ENCODE measurements around the gene TEX35. TPM values are rescaled to one million over a fixed set of nuclear protein-coding genes. Genes with fewer than 3 reads are reported as not detected.

Gene TEX35
- polyA plus RNA-seq, 2 donors = 0.11 to 0.39 TPM

DNA sequence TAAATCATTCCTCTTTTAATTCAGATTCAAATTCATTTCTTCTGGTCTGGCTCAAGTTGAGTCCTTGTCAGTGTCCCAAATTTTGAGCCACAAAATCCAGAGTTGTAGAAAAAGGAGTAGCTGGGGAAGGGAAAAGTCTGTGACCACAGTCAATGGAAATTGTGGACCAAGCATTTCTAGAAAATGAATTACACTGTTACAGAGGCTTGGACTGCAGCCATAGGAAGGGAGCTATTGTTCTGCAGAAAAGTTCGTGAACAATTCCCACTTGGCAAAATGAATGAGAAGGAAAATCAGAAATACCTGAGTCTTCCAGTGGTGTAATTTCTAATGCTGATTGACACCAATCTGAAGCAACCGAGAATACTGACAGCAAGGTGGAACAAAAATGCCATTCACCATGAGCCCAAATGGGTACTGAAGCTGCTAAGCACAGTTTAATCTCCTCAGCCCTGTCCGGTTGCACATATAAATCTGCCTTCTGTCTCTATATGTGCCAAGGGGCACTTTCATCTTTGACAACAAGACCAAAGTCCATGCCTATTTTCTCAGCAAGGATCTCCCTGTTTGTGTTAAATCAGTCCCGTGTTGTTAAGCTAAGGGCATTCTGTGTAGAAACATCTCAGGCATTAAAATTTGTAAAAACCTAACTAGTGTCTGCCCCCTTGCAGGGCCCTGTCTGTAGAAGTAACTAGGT lies 51.3 kb downstream of the TEX35 start:
- WGBS, 2 donors = 49 to 54% methylated on average over 4 of the region's 4 CpGs
- Histone ChIP-seq H3K27me3 (ENCODE audit: control insufficient read depth in 1 of 2, insufficient read depth in 2 of 2, low read length in 2 of 2) (no peaks in the 10 kb centered on the region), H3K36me3 (ENCODE audit: control insufficient read depth in 2 of 2, insufficient read depth in 2 of 2, low read length in 1 of 2) (no peaks in the 10 kb centered on the region), H3K9me3 (ENCODE audit: control insufficient read depth in 2 of 2, insufficient read depth in 1 of 2, low read depth in 1 of 2, low read length in 1 of 2) (no peaks in the 10 kb centered on the region), H3K4me1 (ENCODE audit: control insufficient read depth in 2 of 2, insufficient read depth in 2 of 2, low read length in 1 of 2) (peaks cover 0 to 2% of the 10 kb centered on the region in 2 donors), H3K27ac (ENCODE audit: low read depth in 2 of 2, low read length in 1 of 2) (no peak overlapping the region), H3K4me3 (ENCODE audit: low read depth in 1 of 2, low read length in 2 of 2) (no peak overlapping the region)

DNA sequence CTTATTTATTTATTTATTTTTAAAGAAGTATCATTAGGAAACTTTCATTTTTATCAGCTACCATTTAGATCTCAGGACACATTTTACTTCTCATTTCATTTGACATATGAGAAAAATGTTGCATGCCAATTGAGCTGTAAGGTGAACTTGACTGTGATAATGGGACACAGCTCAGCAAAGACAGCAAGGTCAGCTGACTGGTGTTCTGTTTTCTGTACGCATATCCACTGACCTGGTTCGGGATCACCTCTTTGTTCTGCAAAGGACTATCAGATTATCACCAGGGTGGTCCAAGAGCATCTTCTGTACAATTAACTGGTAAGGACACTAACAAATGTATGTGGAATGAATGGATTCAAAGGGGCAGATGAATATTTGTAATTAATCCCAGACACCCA lies 51.9 kb downstream of the TEX35 start:
- peaks cover 0 to 2% of the 10 kb centered on the region in 2 donors for H3K4me1 ChIP-seq (ENCODE audit: control insufficient read depth in 2 of 2, insufficient read depth in 2 of 2, low read length in 1 of 2)
- no peak overlapping the region for H3K27ac ChIP-seq (ENCODE audit: low read depth in 2 of 2, low read length in 1 of 2)
- no peaks in the 10 kb centered on the region for H3K36me3 ChIP-seq (ENCODE audit: control insufficient read depth in 2 of 2, insufficient read depth in 2 of 2, low read length in 1 of 2)
- H3K4me3 ChIP-seq (ENCODE audit: low read depth in 1 of 2, low read length in 2 of 2) = no peak overlapping the region
- 72 to 80% methylated on average over 2 of the region's 2 CpGs for WGBS, 2 donors
- H3K9me3 ChIP-seq (ENCODE audit: control insufficient read depth in 2 of 2, insufficient read depth in 1 of 2, low read depth in 1 of 2, low read length in 1 of 2) = no peaks in the 10 kb centered on the region
- H3K27me3 ChIP-seq (ENCODE audit: control insufficient read depth in 1 of 2, insufficient read depth in 2 of 2, low read length in 2 of 2) = no peaks in the 10 kb centered on the region

- no peak overlapping the region for H3K27ac ChIP-seq (ENCODE audit: low read depth in 2 of 2, low read length in 1 of 2)
- H3K4me1 ChIP-seq (ENCODE audit: control insufficient read depth in 2 of 2, insufficient read depth in 2 of 2, low read length in 1 of 2) = peaks cover 0 to 2% of the 10 kb centered on the region in 2 donors
- H3K36me3 ChIP-seq (ENCODE audit: control insufficient read depth in 2 of 2, insufficient read depth in 2 of 2, low read length in 1 of 2) = no peaks in the 10 kb centered on the region
- no peak overlapping the region for H3K4me3 ChIP-seq (ENCODE audit: low read depth in 1 of 2, low read length in 2 of 2)
- WGBS, 2 donors = 91 to 96% methylated on average over 3 of the region's 3 CpGs
- no peaks in the 10 kb centered on the region for H3K27me3 ChIP-seq (ENCODE audit: control insufficient read depth in 1 of 2, insufficient read depth in 2 of 2, low read length in 2 of 2)
- no peaks in the 10 kb centered on the region for H3K9me3 ChIP-seq (ENCODE audit: control insufficient read depth in 2 of 2, insufficient read depth in 1 of 2, low read depth in 1 of 2, low read length in 1 of 2)
Measured at GRCh38 chr1:178565586-178565985, 52.7 kb downstream of the TEX35 start.

DNA sequence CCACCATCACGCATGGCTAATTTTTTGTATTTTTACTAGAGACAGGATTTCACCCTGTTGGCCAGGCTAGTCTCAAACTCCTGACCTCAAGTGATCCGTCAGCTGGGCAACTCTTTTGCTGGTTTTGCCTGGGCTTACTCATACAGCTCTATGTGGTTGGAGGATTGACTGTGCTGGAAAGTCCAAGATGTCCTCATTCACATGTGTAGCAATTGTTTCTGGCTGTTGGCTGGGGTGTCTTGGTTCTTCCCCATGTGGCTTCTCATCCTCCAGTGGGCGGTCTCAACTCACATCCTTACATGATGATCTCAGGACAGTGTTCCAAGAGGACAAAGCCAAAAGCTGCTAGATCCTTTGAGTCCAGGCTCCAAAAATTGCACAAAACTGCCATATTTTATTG lies 53.3 kb downstream of the TEX35 start:
- no peaks in the 10 kb centered on the region for H3K27me3 ChIP-seq (ENCODE audit: control insufficient read depth in 1 of 2, insufficient read depth in 2 of 2, low read length in 2 of 2)
- 87 to 92% methylated on average over 3 of the region's 3 CpGs for WGBS, 2 donors

DNA sequence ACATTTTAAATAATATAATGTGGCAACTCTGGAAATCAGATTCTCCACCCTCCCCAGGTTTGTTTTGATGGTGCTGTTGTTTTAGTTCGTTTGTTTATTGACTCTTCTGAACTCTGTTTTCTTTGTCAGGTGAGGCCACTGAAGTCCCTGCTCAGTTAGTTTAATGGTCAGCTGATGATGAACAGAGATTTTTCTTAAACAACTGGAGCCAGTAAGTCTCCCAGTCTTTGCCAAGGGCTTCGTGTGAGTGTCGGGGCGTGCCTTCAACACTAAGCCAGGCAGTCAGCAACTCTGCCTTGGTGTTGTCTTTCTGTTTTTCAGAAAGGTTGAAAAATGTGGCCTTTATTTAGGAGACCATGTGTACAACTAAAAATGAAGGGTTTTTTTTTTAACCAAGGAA lies 58.9 kb downstream of the TEX35 start:
- H3K4me3 ChIP-seq (ENCODE audit: low read depth in 1 of 2, low read length in 2 of 2) = no peak overlapping the region
- no peaks in the 10 kb centered on the region for H3K27me3 ChIP-seq (ENCODE audit: control insufficient read depth in 1 of 2, insufficient read depth in 2 of 2, low read length in 2 of 2)
- 68 to 71% methylated on average over 4 of the region's 4 CpGs for WGBS, 2 donors
- H3K27ac ChIP-seq (ENCODE audit: low read depth in 2 of 2, low read length in 1 of 2) = no peak overlapping the region
- H3K9me3 ChIP-seq (ENCODE audit: control insufficient read depth in 2 of 2, insufficient read depth in 1 of 2, low read depth in 1 of 2, low read length in 1 of 2) = no peaks in the 10 kb centered on the region
- H3K4me1 ChIP-seq (ENCODE audit: control insufficient read depth in 2 of 2, insufficient read depth in 2 of 2, low read length in 1 of 2) = no peaks in the 10 kb centered on the region
- H3K36me3 ChIP-seq (ENCODE audit: control insufficient read depth in 2 of 2, insufficient read depth in 2 of 2, low read length in 1 of 2) = no peaks in the 10 kb centered on the region

More for the DNA sequence above, 53.3 kb downstream of the TEX35 start:
- no peak overlapping the region for H3K4me3 ChIP-seq (ENCODE audit: low read depth in 1 of 2, low read length in 2 of 2)
- H3K36me3 ChIP-seq (ENCODE audit: control insufficient read depth in 2 of 2, insufficient read depth in 2 of 2, low read length in 1 of 2) = no peaks in the 10 kb centered on the region
- H3K4me1 ChIP-seq (ENCODE audit: control insufficient read depth in 2 of 2, insufficient read depth in 2 of 2, low read length in 1 of 2) = peaks cover 0 to under 1% of the 10 kb centered on the region in 2 donors
- no peaks in the 10 kb centered on the region for H3K9me3 ChIP-seq (ENCODE audit: control insufficient read depth in 2 of 2, insufficient read depth in 1 of 2, low read depth in 1 of 2, low read length in 1 of 2)
- H3K27ac ChIP-seq (ENCODE audit: low read depth in 2 of 2, low read length in 1 of 2) = no peak overlapping the region

Other genes with a start within 250 kb of the TEX35 start
- gene CLEC20A, start 16.1 kb upstream of the TEX35 start, polyA plus RNA-seq = not detected
- 1 to 10 TPM; 7.6 to 8.6 TPM for gene RALGPS2, start 212.1 kb downstream of the TEX35 start, polyA plus RNA-seq

Measured in esophagus (tissue), 2 donors.